ENCODE data around the gene GCK. TPM values are rescaled to one million over a fixed set of nuclear protein-coding genes. Genes with fewer than 3 reads are reported as not detected.

The GCK gene
- total RNA-seq, 1 experiment from 2014 or later: not detected

GRCh38 chr7:44142028-44142427 lies 47.2 kb downstream of the GCK start:
- Histone ChIP-seq H3K27ac (ENCODE audit: low read depth, low read length, poor library complexity, severe bottlenecking) (no peak overlapping the region), H3K9me3 (ENCODE audit: low read depth, low read length, poor library complexity, severe bottlenecking) (no peaks in the 10 kb centered on the region), H3K36me3 (ENCODE audit: insufficient read depth, low read length, poor library complexity, severe bottlenecking) (no peaks in the 10 kb centered on the region), H3K4me3 (ENCODE audit: low read depth, low read length, poor library complexity, severe bottlenecking) (no peak overlapping the region), H3K4me1 (ENCODE audit: insufficient read depth, low read length, poor library complexity, severe bottlenecking) (no peaks in the 10 kb centered on the region), H3K27me3 (replicated peaks; ENCODE audit: insufficient read depth, low read depth, low read length, poor library complexity) (no peaks in the 10 kb centered on the region)
- BruUV-seq (replicated peaks): no TSS peak
- CTCF ChIA-PET: no interaction called here
- intact Hi-C loops (cut with micrococcal nuclease; ENCODE audit: unreplicated experiment): no loop called here
- DNase-seq (ENCODE audit: low spot score): no peak
- TF ChIP-seq EZH2 (IDR thresholded peaks at IDR 0.05; ENCODE audit: borderline replicate concordance, low read depth, low read length, poor library complexity, severe bottlenecking) (no peak), CTCF (conservative IDR thresholded peaks at IDR 0.05; ENCODE audit: low read depth, low read length) (no peak)
- POLR2A ChIA-PET (ENCODE audit: low non-redundant PET): no interaction called here

- DNase-seq (ENCODE audit: low spot score): no peak
- intact Hi-C loops (cut with micrococcal nuclease; ENCODE audit: unreplicated experiment): no loop called here
- TF ChIP-seq CTCF (conservative IDR thresholded peaks at IDR 0.05; ENCODE audit: low read depth, low read length) (no peak), EZH2 (IDR thresholded peaks at IDR 0.05; ENCODE audit: borderline replicate concordance, low read depth, low read length, poor library complexity, severe bottlenecking) (no peak)
- Histone ChIP-seq H3K36me3 (ENCODE audit: insufficient read depth, low read length, poor library complexity, severe bottlenecking) (no peaks in the 10 kb centered on the region), H3K27me3 (replicated peaks; ENCODE audit: insufficient read depth, low read depth, low read length, poor library complexity) (no peaks in the 10 kb centered on the region), H3K4me3 (ENCODE audit: low read depth, low read length, poor library complexity, severe bottlenecking) (no peak within 1 kb of the TSS), H3K9me3 (ENCODE audit: low read depth, low read length, poor library complexity, severe bottlenecking) (no peaks in the 10 kb centered on the region), H3K27ac (ENCODE audit: low read depth, low read length, poor library complexity, severe bottlenecking) (no peak within 1 kb of the TSS), H3K4me1 (ENCODE audit: insufficient read depth, low read length, poor library complexity, severe bottlenecking) (no peaks in the 10 kb centered on the region)
- ChIA-PET POLR2A (ENCODE audit: low non-redundant PET) (no interaction called here), CTCF (no interaction called here)
- BruUV-seq (replicated peaks): no TSS peak
These were observed 47.9 kb downstream of the GCK start, which contains the start of gene MYL7 for GRCh38 chr7:44141221-44141850. Gene MYL7 (minus strand): TSS chr7:44141332. CDS start chr7:44141305, 27 bp downstream.

- intact Hi-C loops (cut with micrococcal nuclease; ENCODE audit: unreplicated experiment): no loop called here
- Histone ChIP-seq H3K36me3 (ENCODE audit: insufficient read depth, low read length, poor library complexity, severe bottlenecking) (no peaks in the 10 kb centered on the region), H3K27ac (ENCODE audit: low read depth, low read length, poor library complexity, severe bottlenecking) (no peak overlapping the region), H3K27me3 (replicated peaks; ENCODE audit: insufficient read depth, low read depth, low read length, poor library complexity) (no peaks in the 10 kb centered on the region), H3K4me1 (ENCODE audit: insufficient read depth, low read length, poor library complexity, severe bottlenecking) (no peaks in the 10 kb centered on the region), H3K9me3 (ENCODE audit: low read depth, low read length, poor library complexity, severe bottlenecking) (no peaks in the 10 kb centered on the region), H3K4me3 (ENCODE audit: low read depth, low read length, poor library complexity, severe bottlenecking) (no peak overlapping the region)
- POLR2A ChIA-PET (ENCODE audit: low non-redundant PET): no interaction called here
- no peak for DNase-seq (ENCODE audit: low spot score)
- TF ChIP-seq EZH2 (IDR thresholded peaks at IDR 0.05; ENCODE audit: borderline replicate concordance, low read depth, low read length, poor library complexity, severe bottlenecking) (no peak), CTCF (conservative IDR thresholded peaks at IDR 0.05; ENCODE audit: low read depth, low read length) (no peak)
- CTCF ChIA-PET: no interaction called here
- BruUV-seq (replicated peaks): no TSS peak
These were observed 48.9 kb downstream of the GCK start for GRCh38 chr7:44140341-44140740.
